Measurements from ENCODE around the gene SIK3.
"Not testable (repeated sequence)": the region's sequence is repeated elsewhere in the genome, so short reads cannot be mapped to it uniquely, and the experiment has no call there.

SIK3 gene

DNA sequence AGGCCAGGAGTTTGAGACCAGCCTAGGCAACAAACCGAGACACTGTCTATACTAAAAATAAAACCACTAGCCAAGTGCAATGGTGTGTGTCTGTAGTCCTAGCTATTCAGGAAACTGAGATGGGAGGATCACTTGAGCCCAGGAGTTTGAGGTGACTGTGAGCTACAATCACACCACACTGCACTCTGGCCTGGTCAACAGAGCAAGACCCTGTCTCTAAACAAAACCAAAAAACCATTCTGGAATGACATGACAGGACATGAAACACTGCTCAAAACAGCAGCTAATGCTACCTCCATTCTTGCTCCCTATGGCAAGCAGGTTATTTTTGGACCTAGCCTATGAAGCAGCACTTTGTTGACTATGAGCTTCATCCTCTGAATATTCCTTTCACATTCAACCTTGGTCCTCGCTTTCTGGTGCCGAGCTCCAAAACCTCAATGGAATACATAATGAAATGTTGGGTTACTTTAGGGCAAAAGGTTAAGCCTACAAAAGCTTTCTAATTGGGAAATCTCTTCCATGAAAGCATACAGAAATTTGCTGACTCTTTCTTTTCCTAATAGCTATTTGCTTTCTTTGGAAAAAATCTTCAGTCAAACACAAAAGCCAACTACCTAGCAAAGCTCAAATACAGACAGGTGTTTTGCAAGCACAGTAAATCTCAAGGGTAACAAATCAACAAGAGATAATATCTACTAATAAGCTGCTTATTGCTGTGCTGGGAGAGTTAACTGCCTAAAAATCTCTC lies 21.1 kb downstream of the SIK3 start:
- no peak for DNase-seq (ENCODE audit: low read depth)

DNA sequence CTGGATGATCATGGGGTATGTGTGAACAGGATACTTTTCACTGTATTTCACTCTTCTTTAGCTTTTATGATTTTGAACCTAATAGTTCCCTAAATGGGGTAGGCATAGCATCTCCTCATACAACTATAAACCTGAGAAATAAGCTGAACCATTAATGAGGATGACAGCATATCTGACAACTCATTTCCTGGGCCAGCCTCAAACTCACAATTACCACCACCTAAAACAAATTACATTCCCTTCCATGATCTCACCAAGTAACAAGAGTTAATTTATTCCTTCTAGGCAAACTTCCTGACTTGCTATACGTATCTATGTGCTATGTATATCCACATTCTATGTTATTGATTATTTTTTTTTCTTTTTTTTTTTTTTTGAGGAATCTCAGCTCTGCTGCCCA lies 23.0 kb downstream of the SIK3 start:
- no peak for DNase-seq (ENCODE audit: low read depth)

DNA sequence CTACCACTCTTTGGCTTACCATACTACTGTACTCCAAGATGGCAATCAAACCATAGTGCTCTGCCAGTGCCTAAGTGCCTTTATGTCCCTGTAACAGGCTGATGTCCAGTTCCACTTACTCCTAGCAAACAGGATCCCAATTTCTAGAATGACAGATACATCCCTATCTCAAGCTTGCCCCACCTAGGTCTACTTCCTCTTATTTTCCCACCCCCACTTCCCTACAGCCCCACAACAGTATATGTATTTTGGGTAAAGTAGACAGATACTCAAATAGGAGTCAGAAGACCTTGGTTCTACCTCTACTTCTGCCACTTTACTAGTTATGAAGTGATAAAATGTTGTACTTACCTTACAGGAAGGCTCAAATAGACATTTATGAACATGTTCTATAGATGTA lies 24.1 kb downstream of the SIK3 start:
- DNase-seq (ENCODE audit: low read depth), result no peak

DNA sequence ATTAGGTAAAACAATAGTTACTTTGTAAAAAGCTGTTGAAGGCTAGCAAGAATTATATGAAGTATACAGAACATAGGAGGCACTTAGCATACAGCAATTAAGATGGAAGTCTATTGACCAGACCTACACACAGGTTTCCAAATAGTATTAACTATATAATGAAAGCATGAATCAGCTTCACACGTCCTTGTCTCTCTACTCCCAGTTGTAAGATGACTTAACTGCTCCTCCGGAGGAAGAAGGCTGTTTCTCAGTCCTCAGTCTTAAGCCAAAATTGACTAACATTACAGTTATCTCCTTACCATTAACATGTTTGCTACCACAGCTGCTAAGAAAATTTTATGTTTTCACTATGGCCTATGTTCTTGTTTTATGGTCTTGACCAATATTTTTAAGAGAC lies 24.7 kb downstream of the SIK3 start:
- no peak for DNase-seq (ENCODE audit: low read depth)

DNA sequence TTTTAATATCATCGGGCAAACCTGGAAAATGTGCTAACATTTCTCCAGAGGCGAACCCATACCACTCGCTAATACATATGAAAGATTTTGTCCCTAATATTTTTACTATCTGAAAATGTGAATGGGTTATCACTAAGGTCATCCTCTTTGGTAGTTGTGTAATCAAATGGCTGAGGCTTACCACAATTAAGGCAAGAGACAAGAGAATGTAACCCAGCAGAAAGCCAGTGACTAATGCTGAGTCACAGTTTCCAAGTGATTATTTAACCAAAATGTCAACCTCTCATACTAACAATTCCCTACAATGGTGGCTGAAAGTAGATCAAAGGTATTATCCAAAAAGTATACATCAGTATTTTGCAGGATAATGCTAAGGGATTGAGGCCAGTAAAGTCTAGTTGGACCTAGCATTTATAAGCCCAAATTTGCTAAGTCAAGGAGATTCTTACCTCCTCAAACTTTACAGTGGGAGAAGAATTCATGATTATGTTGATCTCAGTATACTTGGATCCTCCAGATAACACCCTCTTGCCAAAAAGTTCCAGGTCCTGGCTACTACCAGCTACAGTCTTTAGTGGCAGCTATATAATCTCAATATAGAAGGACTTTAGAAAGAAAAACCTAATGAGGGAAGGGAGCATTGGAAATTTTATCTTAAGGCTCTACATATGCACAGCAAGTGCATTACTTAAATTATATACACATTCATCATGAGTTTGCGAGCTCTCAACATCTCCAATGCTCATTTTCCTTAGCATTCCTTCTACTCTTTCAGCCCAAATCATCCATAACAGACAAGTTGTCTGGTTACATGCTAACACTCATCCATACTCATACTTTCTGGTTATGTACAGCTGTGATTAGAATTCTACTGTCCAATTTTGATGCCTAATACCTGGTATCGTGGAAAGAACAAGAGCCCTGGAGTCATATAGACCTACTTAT lies 25.4 kb downstream of the SIK3 start:
- no peak for DNase-seq (ENCODE audit: low read depth)

DNA sequence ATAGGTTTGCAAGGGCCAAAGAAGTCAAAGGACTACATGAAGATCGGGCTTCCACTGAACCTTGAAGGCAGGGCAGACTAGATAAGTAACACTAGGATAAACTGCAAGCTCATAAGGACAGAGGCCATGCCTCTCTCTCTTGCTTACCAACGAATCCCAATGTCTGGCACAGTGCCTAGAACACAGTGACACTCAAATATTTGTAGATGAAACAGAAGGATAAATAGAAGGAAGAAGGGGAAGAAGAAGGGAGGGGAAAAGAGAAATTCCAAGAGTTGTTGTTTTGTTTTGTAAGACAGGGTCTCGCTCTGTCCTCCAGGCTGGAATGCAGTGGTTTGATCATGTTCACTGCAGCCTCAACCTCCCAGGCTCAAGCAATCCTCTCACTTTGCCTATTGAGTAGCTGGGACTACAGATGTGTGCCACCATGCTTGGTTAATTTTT lies 26.9 kb downstream of the SIK3 start:
- no peak for DNase-seq (ENCODE audit: low read depth)

DNA sequence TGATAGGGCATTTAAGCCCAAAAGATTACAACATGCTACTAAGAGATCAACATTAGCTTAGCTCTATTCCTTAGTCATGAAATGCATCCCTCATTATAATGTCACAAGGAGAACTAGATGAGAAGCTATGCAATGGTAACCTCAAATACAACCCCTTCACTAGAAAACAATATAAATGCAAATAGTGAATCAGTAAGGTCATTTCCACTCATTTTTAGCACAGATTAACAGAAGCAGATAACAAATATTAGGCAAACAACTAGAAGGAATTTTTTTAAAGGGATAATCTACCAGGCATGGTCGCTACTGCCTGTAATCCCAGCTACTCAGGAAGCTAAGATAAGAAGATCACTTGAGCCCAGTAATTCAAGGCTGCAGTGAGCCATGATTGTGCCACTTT lies 28.2 kb downstream of the SIK3 start:
- DNase-seq (ENCODE audit: low read depth), result no peak

DNA sequence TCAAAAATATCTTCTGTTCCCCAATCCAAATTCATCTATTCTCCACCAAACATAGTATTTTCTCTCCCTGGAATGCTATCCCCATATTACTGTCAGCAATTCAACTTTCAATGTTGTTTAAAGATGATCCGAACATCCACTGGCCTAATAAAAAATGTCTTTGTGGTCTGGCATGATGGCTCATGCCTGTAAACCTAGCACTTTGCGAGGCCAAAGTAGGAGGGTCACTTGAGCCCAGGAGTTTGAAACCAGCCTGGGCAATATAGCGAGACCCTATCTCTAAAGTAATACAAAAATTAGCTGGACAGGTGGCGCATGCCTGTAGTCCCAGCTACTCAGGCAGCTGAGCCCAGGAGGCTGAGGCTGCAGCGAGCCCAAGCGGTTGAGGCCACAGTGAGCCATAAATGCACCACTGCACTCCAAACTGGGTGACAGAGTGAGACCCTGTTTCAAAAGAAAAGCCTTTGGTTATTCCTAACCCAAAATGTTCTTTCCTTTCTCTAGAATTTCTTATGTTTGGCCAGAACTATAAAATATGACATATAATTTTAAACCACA lies 29.8 kb downstream of the SIK3 start:
- no peak for DNase-seq (ENCODE audit: low read depth)

DNA sequence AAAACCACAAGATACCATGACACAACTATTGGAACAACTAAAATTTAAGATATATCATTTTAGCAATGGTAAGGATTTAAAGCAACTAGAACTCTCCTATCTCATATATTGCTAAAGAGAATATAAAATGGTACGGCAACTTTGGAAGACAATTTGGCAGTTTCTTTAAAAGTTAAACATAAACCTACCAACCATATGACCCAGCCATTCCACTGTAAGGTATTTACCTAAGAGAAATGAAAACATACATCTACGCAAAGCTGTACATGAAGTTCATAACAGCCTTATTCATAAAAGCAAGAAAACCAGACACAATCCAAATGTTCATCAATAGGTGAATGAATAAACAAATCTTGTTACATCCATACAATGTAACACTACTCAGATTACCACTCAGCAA lies 31.3 kb downstream of the SIK3 start:
- no peak for DNase-seq (ENCODE audit: low read depth)

DNA sequence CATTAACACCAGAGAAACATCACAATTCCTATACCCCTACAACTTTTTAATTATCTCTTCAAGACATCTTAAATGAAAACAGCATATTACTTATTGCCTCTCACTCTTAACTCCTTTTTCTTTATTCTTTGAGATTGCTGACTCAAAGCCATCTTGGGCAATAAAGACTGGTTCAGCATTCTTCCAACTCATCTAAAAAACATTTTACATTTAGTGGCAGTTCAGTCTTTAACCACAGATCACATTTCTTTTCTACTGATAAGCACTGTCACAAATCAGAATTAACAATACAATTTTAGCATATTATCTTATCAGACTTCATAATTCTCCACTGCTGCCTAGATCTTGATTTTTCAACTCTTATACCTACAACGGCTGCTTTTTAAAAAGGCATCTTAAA lies 34.0 kb downstream of the SIK3 start:
- DNase-seq (ENCODE audit: low read depth), result no peak

DNA sequence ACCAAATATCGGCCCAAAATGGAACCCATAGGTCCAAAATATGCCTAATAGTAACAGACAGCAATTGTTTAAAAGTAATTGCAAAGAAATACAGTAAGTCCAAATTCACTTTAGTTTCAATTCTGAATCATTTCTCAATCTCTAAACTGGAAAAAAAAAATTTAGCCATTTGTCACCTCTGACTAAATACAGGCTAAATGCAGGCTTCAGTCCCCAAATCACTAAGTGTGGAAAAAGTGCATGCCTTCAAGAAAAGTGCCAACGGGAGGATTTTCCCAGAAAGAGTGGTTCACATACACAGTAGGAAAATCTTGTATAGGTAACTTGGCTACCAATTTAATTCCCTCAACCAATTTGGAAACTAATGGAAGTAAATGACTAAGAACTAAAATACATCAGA lies 35.7 kb downstream of the SIK3 start:
- no peak for DNase-seq (ENCODE audit: low read depth)

DNA sequence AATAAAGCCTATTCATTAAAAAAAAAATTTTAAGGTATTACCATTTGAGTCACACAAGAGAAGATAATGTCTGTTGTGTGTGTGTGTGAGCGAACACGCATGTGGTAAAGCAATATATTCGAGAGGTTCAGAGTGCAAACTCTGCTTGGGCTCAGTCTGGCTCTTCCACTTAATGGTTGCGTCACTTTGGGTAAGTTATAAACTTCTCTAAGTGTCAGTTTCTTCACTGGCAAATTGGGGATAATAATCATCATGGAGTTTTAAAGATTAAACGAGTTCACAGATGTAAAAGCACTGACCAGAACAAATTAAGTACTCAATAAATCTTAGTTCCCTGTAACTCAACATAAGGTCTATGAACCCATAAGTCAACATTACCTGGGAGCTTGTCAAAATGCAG lies 37.0 kb downstream of the SIK3 start:
- DNase-seq (ENCODE audit: low read depth), result no peak

DNA sequence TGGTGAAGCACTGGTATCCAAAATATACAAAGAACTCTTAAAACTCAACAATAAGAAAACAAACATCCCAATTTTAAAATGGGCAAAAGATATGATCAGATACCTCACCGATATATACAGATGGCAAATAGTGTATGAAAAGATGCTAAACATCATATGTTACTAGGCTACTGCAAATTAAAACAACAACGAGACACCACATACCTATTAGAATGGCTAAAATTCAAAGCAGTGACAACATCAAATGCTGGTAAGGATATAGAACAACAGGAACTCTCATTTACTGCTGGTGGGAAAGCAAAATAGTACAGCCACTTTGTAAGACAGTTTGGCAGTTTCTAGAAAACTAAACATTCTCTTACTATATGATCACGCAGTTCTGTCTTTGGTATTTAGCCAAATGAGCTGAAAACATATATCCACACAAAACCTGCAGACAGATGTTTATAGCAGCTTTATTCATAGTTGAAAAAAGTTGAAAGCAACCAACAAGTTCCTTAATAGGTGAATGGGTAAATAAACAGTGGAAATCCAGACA lies 38.5 kb downstream of the SIK3 start:
- no peak for DNase-seq (ENCODE audit: low read depth)

DNA sequence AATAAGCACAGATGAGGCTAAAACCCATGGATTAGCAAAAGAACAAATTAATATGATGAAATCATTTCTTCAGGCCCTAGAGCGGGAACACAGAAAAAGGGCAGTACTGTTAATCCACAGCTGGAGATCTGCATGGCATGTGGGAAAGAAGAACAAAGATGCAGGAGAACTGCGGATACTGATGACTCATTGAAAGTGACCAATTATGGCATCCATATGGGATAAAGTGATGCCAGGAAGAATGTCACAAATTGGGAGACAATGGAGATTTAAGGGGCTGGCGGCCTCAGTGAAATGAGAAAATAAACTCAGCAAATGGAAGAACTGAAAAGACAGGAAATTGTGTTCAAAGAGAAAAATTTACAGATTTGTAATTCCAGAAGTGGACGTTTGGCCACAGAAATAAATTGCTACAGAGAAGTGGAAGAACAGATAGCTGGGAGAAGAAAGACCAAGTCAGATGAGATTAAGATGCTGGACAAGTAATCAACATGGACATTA lies 39.4 kb downstream of the SIK3 start:
- no peak for DNase-seq (ENCODE audit: low read depth)

DNA sequence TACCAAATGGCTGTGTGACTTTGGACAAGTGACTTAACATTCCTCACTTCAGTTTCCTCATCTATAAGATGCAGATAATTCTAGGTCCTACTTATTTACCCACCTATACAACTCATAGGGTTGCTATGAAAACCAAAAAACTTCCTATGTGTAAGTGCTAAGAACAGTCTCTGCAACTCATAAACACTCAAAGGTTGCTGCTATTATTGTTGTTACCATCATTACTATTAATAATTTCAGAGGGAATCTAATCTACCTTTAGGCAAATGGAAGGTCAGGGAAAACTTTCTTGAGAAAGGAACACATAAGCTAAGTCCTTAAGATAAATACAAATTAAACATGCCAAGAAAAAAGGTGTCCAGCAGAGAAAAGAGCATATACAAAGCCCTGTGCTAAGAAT lies 40.5 kb downstream of the SIK3 start:
- no peak for DNase-seq (ENCODE audit: low read depth)

DNA sequence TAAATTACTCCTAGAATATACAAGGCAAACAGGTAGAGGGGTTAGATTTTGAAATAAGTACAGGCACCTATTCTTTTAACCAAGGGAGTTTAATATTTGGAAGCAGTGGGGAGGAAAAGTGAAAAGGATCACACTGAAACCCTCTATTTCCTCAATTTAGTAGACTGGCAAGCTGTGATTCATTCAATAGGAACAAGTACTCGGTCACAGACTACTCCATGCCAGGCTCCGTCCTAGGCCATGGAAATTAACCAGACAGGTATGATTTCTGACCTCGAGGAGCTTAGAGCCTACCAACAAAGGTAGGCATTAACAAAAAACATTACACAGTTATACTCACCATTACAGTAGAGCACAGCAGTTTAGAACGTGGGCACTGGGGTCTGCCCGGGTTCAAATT lies 40.9 kb downstream of the SIK3 start:
- DNase-seq (ENCODE audit: low read depth), result no peak

DNA sequence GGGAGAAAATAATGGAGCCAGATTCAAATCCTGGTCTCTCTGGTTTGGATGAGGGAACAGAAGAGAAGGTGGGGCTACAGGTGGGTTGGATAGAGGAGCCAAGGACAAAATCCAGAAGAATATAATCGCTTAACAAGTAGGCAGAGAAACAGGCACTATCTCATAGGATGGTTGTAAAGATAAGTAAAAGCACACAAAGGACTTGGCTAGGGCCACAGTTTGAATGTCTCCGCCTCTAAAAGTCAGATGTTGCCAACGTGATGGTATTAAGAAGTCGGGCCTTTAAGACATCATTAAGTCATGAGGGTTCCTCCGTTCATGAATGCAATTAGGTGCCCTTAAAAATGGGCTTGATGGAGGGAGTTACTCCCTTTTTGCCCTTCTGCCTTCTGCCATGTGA lies 42.8 kb downstream of the SIK3 start:
- DNase-seq (ENCODE audit: low read depth), result no peak

DNA sequence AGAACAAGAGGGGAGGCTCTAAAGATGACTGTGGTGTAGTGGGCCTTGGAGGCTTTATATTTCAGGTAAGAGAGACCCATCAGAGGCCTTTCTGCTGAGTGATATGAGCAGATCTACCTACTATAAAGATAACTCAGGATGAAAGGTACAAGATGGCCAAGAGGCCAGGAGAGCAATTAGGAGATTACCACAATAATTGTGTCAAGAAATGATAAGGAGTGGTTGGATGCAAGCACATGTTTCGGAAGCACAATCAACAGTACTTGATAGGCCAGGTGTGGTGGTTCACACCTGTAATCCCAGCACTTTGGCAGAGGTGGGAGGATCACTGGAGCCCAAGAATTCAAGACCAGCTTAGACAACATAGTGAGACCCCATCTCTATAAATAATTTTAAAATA lies 43.8 kb downstream of the SIK3 start:
- no peak for DNase-seq (ENCODE audit: low read depth)

DNA sequence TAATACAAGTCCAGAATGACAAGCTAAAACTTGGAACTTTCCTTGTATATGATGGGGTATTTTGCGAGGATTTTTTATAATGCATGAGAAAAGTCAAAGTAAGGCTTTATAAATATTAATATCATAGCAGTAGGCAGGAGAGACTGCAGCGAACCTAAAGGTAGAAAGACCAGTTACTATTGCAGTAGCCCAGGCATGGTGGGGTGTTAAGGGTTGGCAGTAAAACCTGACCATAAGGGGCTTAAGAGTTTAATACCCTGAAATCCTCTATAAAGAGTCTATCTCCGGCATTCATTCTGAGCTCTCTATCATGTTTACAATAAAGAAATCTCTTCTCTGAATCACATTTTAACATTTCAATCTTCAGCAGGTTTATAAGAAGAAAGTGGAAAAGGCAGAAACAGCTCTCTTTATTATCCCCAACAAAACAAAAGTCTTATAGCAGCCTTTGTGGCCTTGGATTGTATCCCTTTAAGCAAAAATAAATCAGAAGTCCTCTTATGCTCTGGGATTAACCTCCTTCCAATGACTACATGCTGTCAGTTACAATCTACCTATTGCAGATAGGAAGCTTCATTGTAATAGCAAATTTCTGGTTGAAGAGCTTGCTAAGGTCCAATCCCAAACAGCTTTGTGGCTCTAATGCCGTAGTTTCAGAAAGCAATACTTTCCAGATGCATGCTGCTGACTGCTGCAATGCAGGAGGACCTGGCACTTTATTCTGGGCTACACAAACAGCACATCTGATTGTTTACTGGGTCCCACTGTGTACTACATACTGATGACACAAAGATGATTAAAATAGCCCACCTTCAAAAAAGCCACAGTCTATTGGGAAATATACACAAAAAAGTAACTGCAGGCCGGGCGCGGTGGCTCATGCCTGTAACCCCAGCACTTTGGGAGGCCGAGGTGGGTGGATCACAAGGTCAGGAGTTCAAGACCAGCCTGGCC lies 45.8 kb downstream of the SIK3 start:
- no peak for DNase-seq (ENCODE audit: low read depth)

DNA sequence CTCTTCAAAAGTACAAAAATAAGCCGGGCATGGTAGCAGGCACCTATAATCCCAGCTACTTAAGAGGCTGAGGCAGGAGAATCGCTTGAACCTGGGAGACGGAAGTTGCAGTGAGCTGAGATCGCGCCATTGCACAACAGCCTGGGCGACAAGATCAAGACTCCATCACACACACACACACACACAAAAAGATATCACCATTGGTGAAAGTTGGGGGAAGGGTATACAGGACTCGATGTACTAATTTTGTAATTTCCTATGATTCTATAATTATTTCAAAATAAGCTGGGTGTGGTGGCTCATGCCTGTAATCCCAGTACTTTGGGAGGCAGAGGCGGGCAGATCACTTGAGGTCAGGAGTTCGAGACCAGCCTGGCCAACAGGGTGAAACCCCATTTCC lies 48.1 kb downstream of the SIK3 start:
- not testable (repeated sequence) for DNase-seq (ENCODE audit: low read depth)

DNA sequence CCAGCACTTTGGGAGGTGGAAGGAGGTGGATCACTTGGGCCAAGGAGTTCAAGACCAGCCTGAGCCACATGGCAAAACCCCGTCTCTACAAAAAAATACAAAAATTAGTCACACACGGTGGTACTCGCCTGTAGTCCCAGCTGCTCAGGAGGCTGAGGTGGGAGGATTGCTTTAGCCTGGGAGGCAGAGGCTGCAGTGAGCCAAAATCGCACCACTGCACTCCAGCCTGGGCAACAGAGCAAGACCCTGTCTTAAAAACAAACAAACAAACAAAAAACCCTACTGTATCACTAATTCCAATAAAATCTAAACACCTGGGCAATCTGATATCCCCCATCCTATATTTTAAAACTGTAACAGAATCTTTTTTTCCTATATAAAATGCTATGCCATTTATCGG lies 51.6 kb downstream of the SIK3 start:
- DNase-seq (ENCODE audit: low read depth), result not testable (repeated sequence)

All from T follicular helper cell (primary cell).